GM12801 (cell line): ENCODE results near the gene TRAPPC8.

Experiments used
- CTCF ChIP-seq: IDR thresholded peaks from one replicate; pipeline ENCODE4 v1.5.1; 2011; ENCODE audit warnings: control low read depth; ENCODE audit not compliant: insufficient read length; ENCODE audit errors: extremely low read depth

TRAPPC8 gene

DNA sequence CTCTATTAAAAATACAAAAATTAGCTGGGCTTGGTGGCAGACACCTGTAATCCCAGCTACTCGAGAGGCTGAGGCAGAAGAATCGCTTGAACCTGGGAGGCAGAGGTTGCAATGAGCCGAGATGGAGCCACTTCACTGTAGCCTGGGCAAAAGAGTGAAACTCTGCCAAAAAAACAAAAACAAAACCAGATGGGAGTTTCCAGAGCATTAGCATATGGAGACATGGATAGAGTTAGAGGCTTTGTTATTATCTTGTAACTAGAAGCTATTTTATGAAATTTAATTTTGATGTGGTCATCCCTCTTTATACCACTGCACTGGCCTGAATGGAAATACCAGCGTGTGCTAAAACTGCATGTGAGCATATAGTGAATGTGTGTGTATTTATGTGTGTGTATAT is 58.9 kb downstream of the TRAPPC8 start:
- no peak for TF ChIP-seq CTCF

GRCh38 chr18:31880186-31880898 is 62.6 kb downstream of the TRAPPC8 start:
- TF ChIP-seq CTCF: no peak

DNA sequence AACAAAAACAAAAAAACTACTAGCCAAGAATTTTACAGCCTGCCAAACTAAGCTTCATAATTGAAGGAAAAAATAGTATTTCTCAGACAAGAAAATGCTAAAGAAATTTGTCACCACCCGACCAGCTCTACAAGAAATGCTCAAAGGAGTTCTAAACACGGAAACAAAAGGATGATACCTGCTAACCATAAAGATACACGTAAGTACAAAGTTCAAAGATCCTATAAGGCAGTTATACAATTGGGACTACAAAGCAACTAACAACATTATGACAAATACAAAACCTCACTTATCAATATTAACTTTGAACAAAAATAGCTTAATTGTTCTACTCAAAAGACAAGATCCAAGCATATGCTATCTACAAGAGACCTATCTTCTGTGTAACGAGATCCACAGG is 64.6 kb downstream of the TRAPPC8 start:
- no peak for TF ChIP-seq CTCF

DNA sequence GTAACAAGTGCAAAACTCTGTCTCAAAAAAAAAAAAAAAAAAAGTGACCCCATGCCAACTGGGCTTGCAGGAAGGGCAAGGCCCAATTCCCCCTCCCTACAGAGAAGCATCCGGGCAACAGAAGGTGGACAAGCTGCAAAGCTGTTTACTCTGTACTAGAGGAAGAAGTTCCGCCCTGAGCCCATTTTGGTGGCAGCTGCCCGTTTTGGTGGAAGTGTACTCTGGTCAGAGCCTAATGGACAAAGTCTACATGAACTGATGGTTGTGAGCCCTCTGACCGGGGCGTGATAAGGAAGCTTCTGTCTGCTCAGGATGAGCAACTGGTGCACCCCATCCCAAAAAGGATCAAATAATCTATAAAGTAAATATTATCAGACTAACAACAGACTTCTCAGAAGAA is 65.0 kb downstream of the TRAPPC8 start:
- TF ChIP-seq CTCF: no peak

GRCh38 chr18:31876707-31877106 is 66.2 kb downstream of the TRAPPC8 start:
- no peak for TF ChIP-seq CTCF

DNA sequence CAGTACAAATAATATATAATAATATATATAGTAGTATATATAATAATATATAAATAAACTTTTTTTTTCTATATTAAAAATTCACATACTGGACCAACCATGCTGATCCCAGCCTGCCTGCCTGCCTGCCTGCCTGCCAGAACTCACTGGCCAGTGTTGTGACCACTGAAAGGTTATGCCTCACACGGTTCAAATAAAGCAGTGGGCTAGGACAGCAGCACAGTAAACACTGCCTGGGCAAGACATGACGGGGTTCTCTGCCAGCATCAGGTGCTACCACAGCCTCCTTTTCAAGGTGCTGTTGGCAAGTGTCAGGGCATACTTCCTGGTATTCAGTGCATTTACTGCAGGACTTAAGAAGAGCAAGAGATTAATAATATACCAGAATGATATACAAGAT is 67.6 kb downstream of the TRAPPC8 start:
- TF ChIP-seq CTCF: no peak

DNA sequence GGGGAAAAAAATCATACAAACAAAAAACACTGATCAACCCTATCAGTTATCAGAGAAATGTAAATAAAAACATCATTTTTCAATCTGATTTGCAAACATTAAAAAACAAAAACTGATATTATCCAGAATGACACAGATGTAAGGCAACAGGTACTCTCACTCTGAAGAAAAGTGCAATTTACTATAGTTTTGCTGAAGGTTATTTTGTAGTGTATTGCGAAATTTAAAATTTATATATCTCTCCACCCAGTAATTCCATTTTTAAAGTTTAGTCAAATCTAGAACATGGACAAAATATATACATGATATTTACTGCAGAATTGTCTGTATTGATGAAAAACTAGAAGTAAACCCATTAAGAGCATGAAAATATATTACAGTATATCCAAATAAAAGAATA is 79.8 kb downstream of the TRAPPC8 start:
- no peak for TF ChIP-seq CTCF
